ENCODE data around the gene CNTN1.

CNTN1 gene

GRCh38 chr12:40980427-40980961 is 288.3 kb downstream of the CNTN1 start:
- peak; percentile 67 for DNase-seq

- DNase-seq, result peak; percentile 59
Observed at GRCh38 chr12:40986001-40986400, 293.8 kb downstream of the CNTN1 start.

DNA sequence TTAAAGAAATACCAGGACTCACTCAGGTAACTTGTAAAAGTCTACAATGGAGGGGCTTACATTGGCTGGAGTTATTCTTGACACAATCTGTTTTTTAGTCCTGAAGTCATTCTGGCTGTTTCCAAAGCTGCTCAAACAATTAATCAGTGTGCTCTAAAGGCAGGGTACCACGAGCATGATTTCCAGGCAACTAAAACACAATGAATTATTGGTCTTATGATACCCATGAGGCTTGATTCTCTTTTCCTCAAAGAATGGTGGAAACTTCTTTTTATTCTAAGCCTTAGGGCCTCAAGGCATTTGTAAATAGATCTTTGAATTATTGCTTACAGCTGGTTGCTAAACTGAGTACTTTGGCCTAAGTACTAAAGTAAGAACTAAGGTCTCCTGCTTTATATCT is 296.1 kb downstream of the CNTN1 start:
- DNase-seq, result no peak

DNA sequence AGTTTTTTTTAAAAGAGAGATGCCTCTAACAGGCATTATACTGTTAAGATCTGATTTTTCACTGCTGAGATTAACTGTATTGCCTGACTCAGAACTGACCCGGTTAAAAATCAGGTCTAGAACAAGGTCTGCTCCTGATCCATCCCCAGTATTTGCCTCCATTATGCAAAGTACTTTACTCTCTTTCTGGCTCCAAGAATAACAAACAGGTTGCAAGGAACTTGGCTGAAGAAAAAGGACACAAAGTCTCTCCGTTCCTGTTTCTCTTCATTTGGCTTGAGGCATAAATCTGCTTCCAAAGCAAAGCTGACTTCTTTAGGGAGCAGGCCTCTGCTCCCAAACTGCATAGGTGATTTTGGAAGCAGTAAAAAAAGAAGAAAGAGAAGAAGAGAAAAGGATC is 296.6 kb downstream of the CNTN1 start:
- no peak for DNase-seq

DNA sequence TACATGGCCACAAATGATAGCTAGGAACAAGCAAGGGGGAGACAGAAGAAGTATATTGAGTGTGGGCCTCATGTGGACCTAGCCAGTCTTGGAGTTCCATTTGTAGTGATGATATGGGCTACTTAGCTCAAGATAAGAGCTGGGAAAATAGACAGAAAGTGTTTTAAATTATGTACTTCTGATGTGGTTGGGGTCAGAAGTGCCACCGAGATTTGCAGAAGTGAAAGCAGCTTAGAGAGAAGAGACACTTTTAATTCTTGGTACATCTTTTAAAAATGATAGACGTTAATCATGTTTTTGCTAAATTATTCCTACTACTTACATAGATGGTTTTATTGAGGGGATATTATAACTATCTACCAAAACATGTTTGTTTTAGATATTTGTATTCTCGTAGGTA is 297.5 kb downstream of the CNTN1 start:
- no peak for DNase-seq

DNA sequence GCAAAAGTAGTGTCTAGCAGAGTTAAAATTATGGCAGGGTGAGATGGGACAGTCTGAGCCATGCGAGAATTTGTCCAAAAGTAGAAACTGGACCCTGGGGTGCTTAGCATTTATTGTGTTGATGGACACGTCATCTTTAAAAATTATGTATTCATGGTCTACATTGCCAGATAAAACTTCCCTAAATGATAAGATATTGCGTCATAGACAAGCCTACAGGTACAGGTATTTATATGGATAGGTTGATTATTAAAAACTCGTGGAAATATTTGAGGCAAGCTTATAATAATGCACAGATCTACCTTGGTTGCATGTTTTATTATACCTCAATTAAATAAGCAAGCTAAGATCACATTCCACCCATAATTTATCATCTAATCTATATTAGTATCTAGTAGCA is 299.9 kb downstream of the CNTN1 start:
- DNase-seq, result no peak

- no peak for DNase-seq
Observed at GRCh38 chr12:40992674-40993073, 300.4 kb downstream of the CNTN1 start.

DNA sequence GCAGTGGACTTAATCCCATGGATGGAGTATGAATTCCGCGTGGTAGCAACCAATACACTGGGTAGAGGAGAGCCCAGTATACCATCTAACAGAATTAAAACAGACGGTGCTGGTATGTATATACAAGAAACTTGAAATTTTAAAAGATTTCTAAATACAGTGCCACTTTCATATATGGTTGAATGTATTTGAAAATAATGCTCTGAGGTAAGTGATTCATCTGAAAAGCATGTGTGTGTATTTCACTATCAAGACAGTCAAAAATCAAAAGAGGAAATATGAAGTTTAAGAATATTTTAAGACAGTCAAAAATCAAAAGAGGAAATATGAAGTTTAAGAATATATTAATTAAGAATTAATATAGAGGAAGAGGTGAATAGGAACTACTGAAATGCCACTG is 300.9 kb downstream of the CNTN1 start:
- DNase-seq, result peak; percentile 8

GRCh38 chr12:40996091-40996490 is 303.9 kb downstream of the CNTN1 start:
- DNase-seq, result no peak

DNA sequence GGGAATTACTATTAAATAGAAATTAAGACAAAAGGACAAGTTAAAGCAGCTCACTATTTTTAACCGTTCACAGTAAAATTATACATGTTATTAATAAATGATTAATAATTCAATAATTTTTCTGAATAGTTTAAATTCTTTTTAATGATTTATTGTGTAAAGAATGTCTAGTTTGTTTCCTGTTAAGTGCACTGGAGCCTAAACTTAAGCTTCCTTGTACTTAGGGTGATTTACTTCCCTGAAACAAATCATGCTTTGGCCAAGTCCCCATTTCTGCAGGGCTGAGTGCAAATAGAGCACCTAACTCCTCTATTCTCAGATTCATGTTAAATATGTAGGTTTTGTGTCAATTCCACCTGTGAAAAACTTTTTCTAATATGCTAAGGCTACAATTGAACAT is 307.0 kb downstream of the CNTN1 start:
- DNase-seq, result peak; percentile 12

GRCh38 chr12:41008472-41008871 is 316.2 kb downstream of the CNTN1 start:
- DNase-seq, result no peak

GRCh38 chr12:41011939-41012338 is 319.7 kb downstream of the CNTN1 start:
- DNase-seq, result no peak

GRCh38 chr12:41013881-41014642 is 321.8 kb downstream of the CNTN1 start:
- peak; percentile 66 for DNase-seq

GRCh38 chr12:41014643-41015020 is 322.4 kb downstream of the CNTN1 start:
- DNase-seq, result peak; percentile 74

- DNase-seq, result no peak
Observed at GRCh38 chr12:41018010-41018409, 325.8 kb downstream of the CNTN1 start.

GRCh38 chr12:41019461-41019860 is 327.2 kb downstream of the CNTN1 start:
- no peak for DNase-seq

DNA sequence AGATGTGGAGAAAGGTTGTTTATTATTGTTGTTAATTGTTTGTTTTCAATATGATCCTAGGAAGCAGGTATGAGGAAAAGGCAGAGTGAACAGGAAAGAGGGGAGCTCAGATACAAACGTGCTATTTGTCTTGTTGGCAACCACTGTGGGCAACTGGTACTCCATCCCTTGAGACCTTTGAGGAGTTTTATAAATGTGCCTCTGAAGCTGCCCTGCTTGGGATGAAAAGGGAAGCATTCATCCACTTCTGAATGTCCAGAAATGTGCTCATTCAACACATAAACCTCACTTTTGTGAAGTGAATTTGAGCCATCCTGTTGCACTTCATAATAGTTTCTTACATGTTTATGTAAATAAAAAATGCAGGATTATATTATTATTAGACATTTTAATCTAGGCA is 331.6 kb downstream of the CNTN1 start:
- DNase-seq, result no peak

GRCh38 chr12:41026151-41026550 is 333.9 kb downstream of the CNTN1 start:
- no peak for DNase-seq

GRCh38 chr12:41032386-41032785 is 340.1 kb downstream of the CNTN1 start:
- DNase-seq, result peak; percentile 38

DNA sequence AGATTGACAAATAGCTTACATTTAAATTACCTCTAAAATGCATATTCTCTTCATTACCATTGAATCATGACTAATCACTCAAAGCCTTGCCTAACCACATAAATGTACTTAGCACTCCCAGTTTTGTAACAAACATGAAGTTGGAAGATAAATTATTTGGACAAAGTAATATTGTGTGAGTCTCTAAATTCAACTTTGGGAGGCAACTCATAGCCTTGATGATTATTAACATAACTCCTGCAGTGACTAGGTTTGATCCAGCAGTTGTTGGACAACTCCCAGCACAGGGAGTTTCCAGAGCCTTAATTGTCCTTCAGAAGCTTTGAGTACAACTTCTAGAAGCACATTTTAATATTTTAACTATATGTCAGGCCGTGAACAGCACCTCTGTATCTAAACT is 342.4 kb downstream of the CNTN1 start:
- peak; percentile 35 for DNase-seq

DNA sequence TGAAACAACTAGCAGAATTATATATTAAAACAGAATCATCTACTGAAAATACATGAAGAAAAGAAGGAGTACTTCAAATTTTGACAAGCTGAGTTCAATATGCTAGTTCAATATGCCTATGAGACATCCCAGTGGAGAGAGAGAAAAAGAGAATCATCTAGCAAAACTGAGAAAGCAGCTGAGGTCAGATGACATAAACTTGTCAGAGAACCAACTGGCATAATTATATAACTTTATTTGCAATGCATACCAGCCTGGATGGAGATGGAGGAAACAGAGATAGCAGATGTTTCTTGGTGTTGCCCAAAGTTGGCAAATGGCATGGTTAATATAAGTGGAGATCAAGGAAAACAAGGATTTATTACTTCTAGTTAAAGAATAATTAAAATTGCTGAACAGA is 347.2 kb downstream of the CNTN1 start:
- peak; percentile 24 for DNase-seq

- peak; percentile 50 for DNase-seq
Observed at GRCh38 chr12:41045509-41045908, 353.3 kb downstream of the CNTN1 start.

DNA sequence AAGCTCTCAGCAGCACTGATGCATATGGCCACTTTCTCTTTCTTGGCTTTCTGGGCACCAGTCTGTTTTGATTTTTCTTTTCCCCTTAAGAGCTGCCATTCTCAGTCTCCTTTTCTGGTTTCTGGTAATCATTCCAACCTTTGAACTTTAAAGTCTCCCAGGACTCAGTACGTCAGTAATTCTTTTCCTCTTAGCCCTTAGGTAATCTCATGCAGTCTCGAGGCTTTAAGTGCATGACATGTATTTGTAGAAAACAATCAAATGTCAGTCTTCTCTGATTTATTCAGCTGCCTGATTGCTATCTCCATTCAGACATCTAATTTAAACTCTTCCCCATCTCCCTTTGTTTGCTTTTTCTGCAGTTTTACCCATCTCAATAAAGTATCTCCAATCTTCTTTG is 356.8 kb downstream of the CNTN1 start:
- no peak for DNase-seq

GRCh38 chr12:41051954-41052353 is 359.7 kb downstream of the CNTN1 start:
- no peak for DNase-seq

DNA sequence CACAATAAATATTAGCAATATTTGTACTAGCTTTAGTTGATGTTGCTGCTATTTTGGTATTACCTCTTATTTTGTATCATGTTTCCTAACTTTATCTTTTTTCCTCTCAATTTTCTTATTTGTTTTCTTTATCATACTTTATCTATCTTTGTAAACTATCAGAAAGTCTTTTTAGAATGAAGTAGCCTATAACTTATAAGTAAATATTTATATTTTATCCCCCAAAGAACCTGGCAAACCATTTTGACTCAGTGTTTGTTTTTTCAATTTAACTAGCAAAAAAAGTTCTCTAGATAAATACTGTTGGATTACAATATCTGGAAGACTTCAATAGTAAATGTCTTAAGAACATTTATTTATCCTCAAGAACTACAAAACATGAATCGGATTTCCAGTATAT is 360.2 kb downstream of the CNTN1 start:
- DNase-seq, result no peak

Measured in fibroblast of skin of back (primary cell).